Heart left ventricle (tissue), 13 donors: ENCODE measurements around the gene PAX4.

Source experiments
- CTCF ChIP-seq, 12 donors: fragments of 200-600 bp; sonication (generic) in 4 of 12; IDR thresholded peaks; one replicate each; pipeline versions ENCODE4 v1.5.0 to v1.8.0; 2018 to 2022; ENCODE audit warnings: antibody characterized with exemption in 12 of 12, mild to moderate bottlenecking in 5 of 12
- POLR2A ChIP-seq, 2 donors: fragments of 450-650 bp; IDR thresholded peaks; one replicate each; pipeline ENCODE4 v1.6.1; 2017; ENCODE audit warnings: antibody characterized with exemption in 2 of 2, mild to moderate bottlenecking in 2 of 2, moderate library complexity in 2 of 2
- donor health status: ischemic (EF 13 %, LVEDD 7.1; RV severe dilation, severe dysfunction).
- donor health status: DM: no; HTN: yes; CAD: no.
- donor health status: DM: no; HTN: no; CAD: no.
- donor health status: ischemic (EF 25% LVEDD 6.9; RV normal size, moderate dysfunction).
- donor health status: ischemic (EF 25% LVEDD 5.7; RV mildly dilated, moderate dysfunction).
- donor health status: ischemic (EF 35%, LVEDD 5.7; RV mildly dilated, moderate dysfunction).
- donor health status: nonischemic (EF 11% LVEDD 7.7; RV severe dilation, severe dysfunction).
- donor health status: DM: yes; HTN: yes; CAD: no.
- donor health status: PGD.
- donor health status: ischemic (EF 29% LVEDD 5.4; RV normal size, mild dysfunction).
- donor health status: nonischemic (EF 23%, LVEDD 6.1; RV moderate dilation, normal function).

GRCh38 chr7:127638197-127638596, 20.3 kb upstream of the PAX4 start:
- TF ChIP-seq CTCF (IDR thresholded peaks at IDR 0.05) (no peak), POLR2A (IDR thresholded peaks at IDR 0.05) (no peak)
